Sigmoid colon (tissue), 3 donors: Measurements from ENCODE around the gene NDC80.

Experiments
- POLR2A ChIP-seq, 2 donors: fragments of 450-650 bp; IDR thresholded peaks; one replicate each; pipeline ENCODE4 v1.6.1; 2016; ENCODE audit warnings: antibody characterized with exemption in 2 of 2, mild to moderate bottlenecking in 2 of 2, moderate library complexity in 2 of 2
- TF ChIP-seq, protein P1 (sequence below), 4 experiments: fragments of 450-650 bp in 3 of 4; fragments of 200-600 bp in 1 of 4; IDR thresholded peaks; one replicate each; pipeline ENCODE4 v1.5.1; 2016 to 2019; ENCODE audit warnings: antibody characterized with exemption in 4 of 4, mild to moderate bottlenecking in 3 of 4, moderate library complexity in 2 of 4

DNA sequence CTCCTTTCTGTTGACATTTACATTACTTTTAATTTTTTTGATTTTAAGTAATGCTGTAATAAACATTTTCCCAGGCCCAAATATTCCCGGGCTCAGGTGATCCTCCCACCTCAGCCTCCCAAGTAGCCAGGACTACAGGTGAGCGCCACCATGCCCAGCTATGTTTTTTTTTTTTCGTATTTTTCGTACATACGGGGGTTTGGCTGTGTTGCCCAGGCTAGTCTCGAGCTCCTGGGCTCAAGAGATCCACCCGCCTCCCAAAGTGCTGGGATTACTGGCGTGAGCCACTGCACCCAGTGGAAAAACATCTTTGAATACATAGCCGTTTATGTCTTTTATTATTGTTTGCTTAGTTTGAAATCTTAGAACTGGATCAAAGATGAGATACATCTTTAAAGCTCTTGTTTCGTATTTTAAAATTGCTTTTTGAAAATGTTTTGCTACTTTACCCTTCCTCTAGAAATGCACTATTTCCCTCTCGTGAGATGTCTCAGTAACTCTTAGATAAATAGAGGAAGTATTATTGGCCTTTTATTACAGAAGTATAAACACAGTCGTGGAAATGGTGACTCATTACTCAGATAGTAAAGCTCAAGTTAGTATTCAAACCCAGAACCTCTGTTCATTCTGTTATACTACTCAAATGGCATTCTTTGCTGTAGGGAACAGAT, 86.6 kb downstream of the NDC80 start:
- no peak for TF ChIP-seq POLR2A (IDR thresholded peaks at IDR 0.05)
- TF ChIP-seq, protein P1, sequence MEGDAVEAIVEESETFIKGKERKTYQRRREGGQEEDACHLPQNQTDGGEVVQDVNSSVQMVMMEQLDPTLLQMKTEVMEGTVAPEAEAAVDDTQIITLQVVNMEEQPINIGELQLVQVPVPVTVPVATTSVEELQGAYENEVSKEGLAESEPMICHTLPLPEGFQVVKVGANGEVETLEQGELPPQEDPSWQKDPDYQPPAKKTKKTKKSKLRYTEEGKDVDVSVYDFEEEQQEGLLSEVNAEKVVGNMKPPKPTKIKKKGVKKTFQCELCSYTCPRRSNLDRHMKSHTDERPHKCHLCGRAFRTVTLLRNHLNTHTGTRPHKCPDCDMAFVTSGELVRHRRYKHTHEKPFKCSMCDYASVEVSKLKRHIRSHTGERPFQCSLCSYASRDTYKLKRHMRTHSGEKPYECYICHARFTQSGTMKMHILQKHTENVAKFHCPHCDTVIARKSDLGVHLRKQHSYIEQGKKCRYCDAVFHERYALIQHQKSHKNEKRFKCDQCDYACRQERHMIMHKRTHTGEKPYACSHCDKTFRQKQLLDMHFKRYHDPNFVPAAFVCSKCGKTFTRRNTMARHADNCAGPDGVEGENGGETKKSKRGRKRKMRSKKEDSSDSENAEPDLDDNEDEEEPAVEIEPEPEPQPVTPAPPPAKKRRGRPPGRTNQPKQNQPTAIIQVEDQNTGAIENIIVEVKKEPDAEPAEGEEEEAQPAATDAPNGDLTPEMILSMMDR (IDR thresholded peaks at IDR 0.05) = no peak
